Tibial artery (tissue), 4 donors: ENCODE results near the gene HHAT.

Source experiments
- DNase-seq, 2 donors: peaks; one replicate each; pipeline ENCODE4 v3.0.0-alpha.2; 2019
- H3K27ac ChIP-seq, 2 donors: fragments of 200-600 bp; sonication (generic) in 1 of 2; 1 replicate in 1 of 2; 2 replicates in 1 of 2; pipeline ENCODE4 v1.5.1; 2018 to 2019; ENCODE audit warnings: mild to moderate bottlenecking in 1 of 2
- H3K27me3 ChIP-seq, 2 donors: fragments of 200-600 bp; sonication (generic) in 1 of 2; one replicate each; pipeline versions ENCODE4 v1.5.1 to v1.6.0; 2016 to 2019
- H3K36me3 ChIP-seq, 3 donors: fragments of 200-600 bp; sonication (generic) in 2 of 3; one replicate each; pipeline ENCODE4 v1.5.1; 2016 to 2019; ENCODE audit warnings: mild to moderate bottlenecking in 2 of 3
- H3K4me1 ChIP-seq, 4 donors: fragments of 200-600 bp; sonication (generic) in 2 of 4; 1 replicate in 3 of 4; 2 replicates in 1 of 4; pipeline ENCODE4 v1.5.1; 2016 to 2019
- H3K4me3 ChIP-seq, 2 donors: fragments of 200-600 bp; sonication (generic) in 1 of 2; 1 replicate in 1 of 2; 2 replicates in 1 of 2; pipeline ENCODE4 v1.5.1; 2018 to 2019; ENCODE audit warnings: mild to moderate bottlenecking in 2 of 2
- H3K9me3 ChIP-seq, 3 donors: fragments of 200-600 bp; sonication (generic) in 1 of 3; one replicate each; pipeline ENCODE4 v1.5.1; 2016 to 2019
- intact Hi-C: fragments of 100-400 bp; cut with DNase I; formaldehyde crosslinking; loops from one replicate; pipeline ENCODE4 v1.15.0; 2023; ENCODE audit warnings: low total_unique reads
- TF ChIP-seq, protein P1 (sequence below), 2 experiments: fragments of 200-600 bp in 1 of 2; fragments of 450-650 bp in 1 of 2; IDR thresholded peaks; one replicate each; pipeline ENCODE4 v1.5.1; 2017 to 2019; ENCODE audit warnings: antibody characterized with exemption in 2 of 2, mild to moderate bottlenecking in 1 of 2, moderate library complexity in 1 of 2

The HHAT gene

DNA sequence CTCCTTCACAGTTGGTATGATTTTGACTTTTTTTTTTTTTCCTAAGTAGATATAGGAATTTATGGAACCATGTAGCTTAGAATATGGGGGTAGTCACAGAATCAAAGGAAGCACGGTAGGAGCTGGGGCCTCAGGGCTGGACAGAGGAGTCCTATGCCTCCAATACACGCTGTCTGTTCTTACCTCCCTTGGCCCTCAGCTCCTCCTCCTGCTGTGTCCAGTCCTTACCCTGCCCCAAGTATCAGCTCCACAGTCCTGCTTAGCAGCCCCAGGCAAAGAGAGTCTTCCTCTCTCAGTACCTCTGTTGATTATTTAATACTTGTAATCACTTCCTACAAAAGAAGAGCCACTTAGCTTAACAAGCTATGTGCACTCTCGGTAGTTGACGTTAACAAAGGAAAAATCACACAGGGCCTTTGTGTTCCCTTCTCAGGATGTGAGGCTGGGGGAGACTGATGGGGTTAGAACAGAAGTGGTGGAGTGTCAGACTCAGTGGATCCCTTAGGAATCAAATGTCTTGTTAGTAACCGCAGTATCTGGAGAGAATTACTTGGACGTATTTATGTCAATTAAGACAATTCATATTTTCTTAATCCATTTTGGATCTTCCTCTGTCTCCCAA lies 292.3 kb downstream of the HHAT start:
- intact Hi-C loops: no loop called here
- no peak for DNase-seq
- H3K27ac ChIP-seq: no peak overlapping the region
- no peak overlapping the region for H3K4me3 ChIP-seq
- no peaks in the 10 kb centered on the region for H3K4me1 ChIP-seq
- H3K27me3 ChIP-seq: no peaks in the 10 kb centered on the region
- TF ChIP-seq, protein P1, sequence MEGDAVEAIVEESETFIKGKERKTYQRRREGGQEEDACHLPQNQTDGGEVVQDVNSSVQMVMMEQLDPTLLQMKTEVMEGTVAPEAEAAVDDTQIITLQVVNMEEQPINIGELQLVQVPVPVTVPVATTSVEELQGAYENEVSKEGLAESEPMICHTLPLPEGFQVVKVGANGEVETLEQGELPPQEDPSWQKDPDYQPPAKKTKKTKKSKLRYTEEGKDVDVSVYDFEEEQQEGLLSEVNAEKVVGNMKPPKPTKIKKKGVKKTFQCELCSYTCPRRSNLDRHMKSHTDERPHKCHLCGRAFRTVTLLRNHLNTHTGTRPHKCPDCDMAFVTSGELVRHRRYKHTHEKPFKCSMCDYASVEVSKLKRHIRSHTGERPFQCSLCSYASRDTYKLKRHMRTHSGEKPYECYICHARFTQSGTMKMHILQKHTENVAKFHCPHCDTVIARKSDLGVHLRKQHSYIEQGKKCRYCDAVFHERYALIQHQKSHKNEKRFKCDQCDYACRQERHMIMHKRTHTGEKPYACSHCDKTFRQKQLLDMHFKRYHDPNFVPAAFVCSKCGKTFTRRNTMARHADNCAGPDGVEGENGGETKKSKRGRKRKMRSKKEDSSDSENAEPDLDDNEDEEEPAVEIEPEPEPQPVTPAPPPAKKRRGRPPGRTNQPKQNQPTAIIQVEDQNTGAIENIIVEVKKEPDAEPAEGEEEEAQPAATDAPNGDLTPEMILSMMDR (IDR thresholded peaks at IDR 0.05): no peak
- no peaks in the 10 kb centered on the region for H3K36me3 ChIP-seq
- no peaks in the 10 kb centered on the region for H3K9me3 ChIP-seq

GRCh38 chr1:210621712-210622111 lies 293.0 kb downstream of the HHAT start:
- TF ChIP-seq, protein P1 (IDR thresholded peaks at IDR 0.05): no peak
- DNase-seq: no peak
- Histone ChIP-seq H3K27ac (no peak overlapping the region), H3K36me3 (no peaks in the 10 kb centered on the region), H3K27me3 (no peaks in the 10 kb centered on the region), H3K4me1 (no peaks in the 10 kb centered on the region), H3K4me3 (no peak overlapping the region), H3K9me3 (no peaks in the 10 kb centered on the region)
- intact Hi-C loops: no loop called here

- H3K4me1 ChIP-seq: peaks cover 0 to 9% (median 0%) of the 10 kb centered on the region in 4 donors
- TF ChIP-seq, protein P1 (IDR thresholded peaks at IDR 0.05): no peak
- no peaks in the 10 kb centered on the region for H3K36me3 ChIP-seq
- no peaks in the 10 kb centered on the region for H3K9me3 ChIP-seq
- intact Hi-C loops: no loop called here
- no peak overlapping the region for H3K27ac ChIP-seq
- H3K27me3 ChIP-seq: no peaks in the 10 kb centered on the region
- DNase-seq: peak in 1 of 2 donors; percentile 26
- H3K4me3 ChIP-seq: no peak overlapping the region
These were observed 296.0 kb downstream of the HHAT start for GRCh38 chr1:210624722-210625121.

DNA sequence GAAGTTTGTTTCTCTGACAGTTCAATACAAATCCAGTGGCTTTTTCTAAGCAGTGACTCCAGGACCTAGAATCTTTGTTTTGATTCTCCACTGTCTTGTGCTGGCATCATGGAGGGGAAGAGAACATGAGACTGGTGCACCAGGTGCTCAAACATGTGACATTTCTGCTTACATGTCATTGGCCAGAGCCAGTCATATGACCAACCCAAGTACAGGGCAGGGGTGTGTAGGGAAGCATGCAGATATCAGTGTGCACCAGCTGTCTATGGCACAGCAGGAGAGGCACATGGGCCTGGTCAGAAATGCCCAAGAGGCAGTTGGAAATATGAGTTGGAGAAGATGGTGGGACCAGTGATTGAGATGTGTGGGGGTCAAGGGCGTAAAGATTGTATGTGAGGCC lies 297.0 kb downstream of the HHAT start:
- TF ChIP-seq, protein P1 (IDR thresholded peaks at IDR 0.05): no peak
- Histone ChIP-seq H3K36me3 (no peaks in the 10 kb centered on the region), H3K4me1 (peaks cover 0 to 9% (median 0%) of the 10 kb centered on the region in 4 donors), H3K27me3 (no peaks in the 10 kb centered on the region), H3K9me3 (no peaks in the 10 kb centered on the region), H3K27ac (no peak overlapping the region), H3K4me3 (no peak overlapping the region)
- DNase-seq: no peak
- intact Hi-C loops: no loop called here

GRCh38 chr1:210626341-210626740 lies 297.6 kb downstream of the HHAT start:
- no peak for DNase-seq
- Histone ChIP-seq H3K4me3 (no peak overlapping the region), H3K27ac (no peak overlapping the region), H3K4me1 (peaks cover 0 to 9% (median 0%) of the 10 kb centered on the region in 4 donors), H3K36me3 (no peaks in the 10 kb centered on the region), H3K27me3 (no peaks in the 10 kb centered on the region), H3K9me3 (no peaks in the 10 kb centered on the region)
- intact Hi-C loops: no loop called here
- TF ChIP-seq, protein P1 (IDR thresholded peaks at IDR 0.05): no peak

DNA sequence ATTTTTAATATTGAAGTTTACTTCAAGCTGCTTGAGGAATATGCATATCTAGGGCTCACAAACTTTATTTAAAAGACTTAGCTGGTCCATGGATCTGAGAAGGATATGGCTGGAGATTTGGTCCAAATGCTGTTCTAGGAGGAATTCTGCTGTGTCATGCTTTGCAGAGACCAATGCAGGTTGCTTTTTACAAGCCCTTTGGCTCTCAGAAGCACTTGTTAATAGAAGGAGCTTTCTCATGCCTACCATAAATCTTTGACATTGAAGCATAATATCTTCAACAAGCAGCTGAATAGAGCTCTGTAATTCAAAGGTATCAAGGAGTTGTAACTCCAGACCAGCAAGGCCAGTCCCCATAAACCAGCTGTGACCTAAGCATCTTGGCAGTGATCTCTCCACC lies 299.1 kb downstream of the HHAT start:
- DNase-seq: no peak
- H3K27me3 ChIP-seq: no peaks in the 10 kb centered on the region
- H3K4me1 ChIP-seq: peaks cover 0 to 9% (median 0%) of the 10 kb centered on the region in 4 donors
- no peak overlapping the region for H3K27ac ChIP-seq
- no peaks in the 10 kb centered on the region for H3K9me3 ChIP-seq
- H3K36me3 ChIP-seq: no peaks in the 10 kb centered on the region
- no peak overlapping the region for H3K4me3 ChIP-seq
- intact Hi-C loops: no loop called here
- TF ChIP-seq, protein P1 (IDR thresholded peaks at IDR 0.05): no peak
